ENCODE data around the gene HOGA1.

Gene HOGA1

GRCh38 chr10:97611473-97611872 lies 27.3 kb downstream of the HOGA1 start:
- peak overlapping the region; percentile 19 for H3K27ac Mint-ChIP-seq
- H3K9me3 Mint-ChIP-seq: no peaks in the 10 kb centered on the region
- TF ChIP-seq CTCF (IDR thresholded peaks at IDR 0.05): no peak
- no peak for DNase-seq
- no peak overlapping the region for H3K4me3 Mint-ChIP-seq
- H3K27me3 Mint-ChIP-seq (ENCODE audit: low read depth, poor library complexity): no peaks in the 10 kb centered on the region
- H3K4me1 Mint-ChIP-seq: peaks cover 16% of the 10 kb centered on the region
- peaks cover 15% of the 10 kb centered on the region for H3K36me3 Mint-ChIP-seq (ENCODE audit: low read depth)

GRCh38 chr10:97612386-97612785 lies 28.2 kb downstream of the HOGA1 start:
- no peak for DNase-seq
- Mint-ChIP-seq H3K9me3 (no peaks in the 10 kb centered on the region), H3K4me3 (no peak overlapping the region)

GRCh38 chr10:97618285-97618684 lies 34.1 kb downstream of the HOGA1 start:
- Mint-ChIP-seq H3K27me3 (ENCODE audit: low read depth, poor library complexity) (no peaks in the 10 kb centered on the region), H3K4me3 (no peak overlapping the region), H3K27ac (no peak overlapping the region), H3K36me3 (ENCODE audit: low read depth) (peaks cover 41% of the 10 kb centered on the region), H3K9me3 (no peaks in the 10 kb centered on the region), H3K4me1 (peaks cover 9% of the 10 kb centered on the region)
- TF ChIP-seq CTCF (IDR thresholded peaks at IDR 0.05): no peak
- no peak for DNase-seq

More at GRCh38 chr10:97612386-97612785, 28.2 kb downstream of the HOGA1 start:
- no peak for TF ChIP-seq CTCF (IDR thresholded peaks at IDR 0.05)
- peaks cover 11% of the 10 kb centered on the region for H3K4me1 Mint-ChIP-seq
- H3K36me3 Mint-ChIP-seq (ENCODE audit: low read depth): peaks cover 24% of the 10 kb centered on the region
- no peak overlapping the region for H3K27ac Mint-ChIP-seq
- no peaks in the 10 kb centered on the region for H3K27me3 Mint-ChIP-seq (ENCODE audit: low read depth, poor library complexity)

- no peak for TF ChIP-seq CTCF (IDR thresholded peaks at IDR 0.05)
- Mint-ChIP-seq H3K4me1 (peaks cover 9% of the 10 kb centered on the region), H3K36me3 (ENCODE audit: low read depth) (peaks cover 41% of the 10 kb centered on the region), H3K9me3 (no peaks in the 10 kb centered on the region), H3K27ac (no peak overlapping the region), H3K27me3 (ENCODE audit: low read depth, poor library complexity) (no peaks in the 10 kb centered on the region), H3K4me3 (no peak overlapping the region)
- no peak for DNase-seq
These were observed 34.5 kb downstream of the HOGA1 start for GRCh38 chr10:97618733-97619132.

GRCh38 chr10:97623277-97623676 lies 39.1 kb downstream of the HOGA1 start:
- Mint-ChIP-seq H3K27ac (no peak overlapping the region), H3K36me3 (ENCODE audit: low read depth) (peaks cover 25% of the 10 kb centered on the region), H3K9me3 (no peaks in the 10 kb centered on the region), H3K4me3 (no peak overlapping the region), H3K27me3 (ENCODE audit: low read depth, poor library complexity) (no peaks in the 10 kb centered on the region), H3K4me1 (no peaks in the 10 kb centered on the region)
- no peak for TF ChIP-seq CTCF (IDR thresholded peaks at IDR 0.05)
- no peak for DNase-seq

- Mint-ChIP-seq H3K4me1 (peaks cover 11% of the 10 kb centered on the region), H3K27me3 (ENCODE audit: low read depth, poor library complexity) (no peaks in the 10 kb centered on the region), H3K4me3 (no peak overlapping the region), H3K9me3 (no peaks in the 10 kb centered on the region), H3K36me3 (ENCODE audit: low read depth) (peaks cover 22% of the 10 kb centered on the region), H3K27ac (peak overlapping the region; percentile 94)
- no peak for DNase-seq
- TF ChIP-seq CTCF (IDR thresholded peaks at IDR 0.05): no peak
These were observed 43.5 kb downstream of the HOGA1 start for GRCh38 chr10:97627731-97628130.

All from nephron progenitor cell (in vitro differentiated cells).